Transverse colon (tissue), 4 donors: Measurements from ENCODE around the gene CLSTN2. TPM values are rescaled to one million over a fixed set of nuclear protein-coding genes. Genes with fewer than 3 reads are reported as not detected.

ENCODE experiments used
- DNase-seq: peaks from one replicate; pipeline ENCODE4 v3.0.0-alpha.2; 2019
- H3K27ac ChIP-seq, 4 donors: fragments of 200-600 bp; sonication (generic); 2 replicates each; pipeline ENCODE4 v1.5.1; 2016 to 2018; ENCODE audit warnings: inconsistent platforms in 4 of 4
- H3K27me3 ChIP-seq: fragments of 200-600 bp; sonication (generic); 2 replicates; pipeline ENCODE4 v1.5.1; 2017; ENCODE audit warnings: inconsistent platforms
- H3K36me3 ChIP-seq, 4 donors: fragments of 200-600 bp; sonication (generic); 2 replicates each; pipeline ENCODE4 v1.5.1; 2017 to 2019; ENCODE audit warnings: inconsistent platforms in 4 of 4
- H3K4me1 ChIP-seq, 4 donors: fragments of 200-600 bp; sonication (generic); 2 replicates each; pipeline ENCODE4 v1.5.1; 2017 to 2020; ENCODE audit warnings: inconsistent platforms in 4 of 4
- H3K4me3 ChIP-seq, 4 donors: fragments of 200-600 bp; sonication (generic); 1 replicate in 1 of 4; 2 replicates in 3 of 4; pipeline versions ENCODE4 v1.5.1 to v1.6.1; 2017 to 2019; ENCODE audit warnings: inconsistent platforms in 4 of 4
- H3K9me3 ChIP-seq, 2 donors: fragments of 200-600 bp; sonication (generic); 2 replicates each; pipeline ENCODE4 v1.5.1; 2017 to 2019; ENCODE audit warnings: inconsistent platforms in 2 of 2
- EP300 ChIP-seq: sonication (generic); formaldehyde crosslinking; IDR thresholded peaks from one replicate; pipeline ENCODE4 v1.6.1; 2017; ENCODE audit warnings: antibody characterized with exemption, low read depth
- POLR2A ChIP-seq: fragments of 450-650 bp; IDR thresholded peaks from one replicate; pipeline ENCODE4 v1.6.1; 2016; ENCODE audit warnings: antibody characterized with exemption, mild to moderate bottlenecking, moderate library complexity
- POLR2AphosphoS5 ChIP-seq, 3 donors: sonication (generic); formaldehyde crosslinking; IDR thresholded peaks; one replicate each; pipeline ENCODE4 v1.6.1; 2016; ENCODE audit warnings: antibody characterized with exemption in 3 of 3
- WGBS, 2 donors: methylation state at CpG; one replicate each; pipeline ENCODE4 v1.1.5; 2018; ENCODE audit warnings: low coverage in 1 of 2; 5-methylcytosine and 5-hydroxymethylcytosine counted together
- in situ Hi-C, 4 donors: fragments of 200-750 bp; cut with MboI; loops; one replicate each; pipeline versions ENCODE4 v1.15.0 to v1.15.1; 2017; ENCODE audit warnings: low sequenced_read_pairs in 3 of 4, low pct_ligation_motif_present in 1 of 4, low pct_unique_long_range_greater_than_20kb in 1 of 4
- intact Hi-C: fragments of 100-400 bp; cut with DNase I; formaldehyde crosslinking; loops from one replicate; pipeline ENCODE4 v1.15.1; 2023; ENCODE audit warnings: low total_unique reads
- total RNA-seq, 4 donors: library from RNA; depleted of rRNA; stranded (reverse); fragments of >200 nt; gene quantifications; one replicate each; pipeline ENCODE4 v1.1.0, GENCODE V29; 2016
- TF ChIP-seq, protein P1 (sequence below), 5 experiments: fragments of 200-600 bp in 3 of 5; fragments of 450-650 bp in 2 of 5; sonication (generic) in 3 of 5; IDR thresholded peaks; 1 replicate in 2 of 5; 2 replicates in 3 of 5; pipeline ENCODE4 v1.5.1; 2016 to 2017; ENCODE audit warnings: antibody characterized with exemption in 5 of 5, inconsistent platforms in 3 of 5, mild to moderate bottlenecking in 2 of 5, moderate library complexity in 1 of 5

The CLSTN2 gene
- total RNA-seq, 4 donors from 2014 or later = 0.60 to 9.0 (median 2.2) TPM

DNA sequence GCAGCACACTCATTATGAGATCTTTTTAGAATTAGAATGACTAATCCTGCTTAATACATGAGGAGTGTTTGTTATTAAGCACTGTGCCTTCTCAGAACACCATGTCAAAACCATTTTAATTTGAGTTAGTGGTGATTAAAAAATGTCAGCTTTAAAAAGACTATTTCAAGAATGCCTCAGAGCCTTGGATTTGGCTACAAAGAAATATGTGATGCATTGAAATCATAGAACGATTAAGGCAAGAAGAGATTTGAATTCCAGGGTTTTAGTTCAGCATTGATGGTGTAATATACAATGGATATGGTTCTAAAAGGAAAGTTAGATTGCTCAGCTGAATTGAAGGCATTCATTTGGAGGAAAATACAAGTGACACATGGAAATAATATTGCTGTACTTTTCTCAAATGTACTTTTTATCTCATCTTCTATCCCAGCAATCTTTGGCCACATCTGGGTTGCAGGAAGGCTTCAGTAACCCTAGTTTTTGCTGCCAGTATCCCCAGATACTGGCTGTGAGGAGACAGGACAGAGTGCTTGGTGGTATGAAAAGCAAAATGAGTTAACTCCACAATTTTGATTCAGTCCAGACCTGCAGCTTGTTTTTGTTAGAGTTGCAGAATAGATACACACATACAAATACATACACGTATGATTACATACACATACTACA lies 303.8 kb downstream of the CLSTN2 start:
- intact Hi-C loops (no loop called here), in situ Hi-C loops (no loop called here)
- no peak for TF ChIP-seq POLR2AphosphoS5 (IDR thresholded peaks at IDR 0.05)
- TF ChIP-seq, protein P1, sequence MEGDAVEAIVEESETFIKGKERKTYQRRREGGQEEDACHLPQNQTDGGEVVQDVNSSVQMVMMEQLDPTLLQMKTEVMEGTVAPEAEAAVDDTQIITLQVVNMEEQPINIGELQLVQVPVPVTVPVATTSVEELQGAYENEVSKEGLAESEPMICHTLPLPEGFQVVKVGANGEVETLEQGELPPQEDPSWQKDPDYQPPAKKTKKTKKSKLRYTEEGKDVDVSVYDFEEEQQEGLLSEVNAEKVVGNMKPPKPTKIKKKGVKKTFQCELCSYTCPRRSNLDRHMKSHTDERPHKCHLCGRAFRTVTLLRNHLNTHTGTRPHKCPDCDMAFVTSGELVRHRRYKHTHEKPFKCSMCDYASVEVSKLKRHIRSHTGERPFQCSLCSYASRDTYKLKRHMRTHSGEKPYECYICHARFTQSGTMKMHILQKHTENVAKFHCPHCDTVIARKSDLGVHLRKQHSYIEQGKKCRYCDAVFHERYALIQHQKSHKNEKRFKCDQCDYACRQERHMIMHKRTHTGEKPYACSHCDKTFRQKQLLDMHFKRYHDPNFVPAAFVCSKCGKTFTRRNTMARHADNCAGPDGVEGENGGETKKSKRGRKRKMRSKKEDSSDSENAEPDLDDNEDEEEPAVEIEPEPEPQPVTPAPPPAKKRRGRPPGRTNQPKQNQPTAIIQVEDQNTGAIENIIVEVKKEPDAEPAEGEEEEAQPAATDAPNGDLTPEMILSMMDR (IDR thresholded peaks at IDR 0.05) = no peak
- TF ChIP-seq EP300 = no peak
- no peaks in the 10 kb centered on the region for H3K4me1 ChIP-seq
- no peak overlapping the region for H3K27ac ChIP-seq
- H3K9me3 ChIP-seq = no peaks in the 10 kb centered on the region
- no peak overlapping the region for H3K4me3 ChIP-seq
- H3K36me3 ChIP-seq = no peaks in the 10 kb centered on the region
- DNase-seq = no peak
- 71 to 72% methylated on average over 2 of the region's 2 CpGs for WGBS, 2 donors
- H3K27me3 ChIP-seq = no peaks in the 10 kb centered on the region

DNA sequence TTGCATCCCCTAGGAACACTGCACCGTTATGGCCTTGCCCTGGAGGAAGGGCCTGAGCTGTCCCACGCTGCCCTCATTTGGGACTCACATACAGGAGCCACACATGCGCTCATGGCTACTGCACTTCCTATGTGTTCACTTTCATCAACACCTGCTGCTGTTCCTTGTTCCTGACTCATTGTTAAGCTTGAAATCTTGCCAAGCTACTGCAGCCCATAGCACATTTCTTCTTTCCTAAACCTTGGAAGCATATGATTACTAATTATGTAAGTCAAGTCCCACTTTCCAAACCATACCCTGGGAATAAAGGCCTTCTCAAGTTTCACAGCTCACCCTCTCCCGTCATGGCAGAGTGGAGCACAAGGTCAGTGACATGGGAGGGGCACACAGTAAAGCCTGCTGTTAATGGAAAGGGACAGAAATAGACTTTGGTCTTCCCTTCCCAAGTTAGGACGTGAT lies 307.9 kb downstream of the CLSTN2 start:
- Histone ChIP-seq H3K9me3 (no peaks in the 10 kb centered on the region), H3K36me3 (no peaks in the 10 kb centered on the region), H3K27me3 (no peaks in the 10 kb centered on the region), H3K27ac (no peak overlapping the region), H3K4me3 (no peak overlapping the region), H3K4me1 (no peaks in the 10 kb centered on the region)
- WGBS, 2 donors = 0 to 61% methylated on average over 1 to 5 of the region's 5 CpGs
- in situ Hi-C loops = no loop called here
- intact Hi-C loops = no loop called here
- TF ChIP-seq POLR2AphosphoS5 (IDR thresholded peaks at IDR 0.05) (no peak), POLR2A (no peak), EP300 (no peak)
- TF ChIP-seq, protein P1 (IDR thresholded peaks at IDR 0.05) = no peak
- no peak for DNase-seq

DNA sequence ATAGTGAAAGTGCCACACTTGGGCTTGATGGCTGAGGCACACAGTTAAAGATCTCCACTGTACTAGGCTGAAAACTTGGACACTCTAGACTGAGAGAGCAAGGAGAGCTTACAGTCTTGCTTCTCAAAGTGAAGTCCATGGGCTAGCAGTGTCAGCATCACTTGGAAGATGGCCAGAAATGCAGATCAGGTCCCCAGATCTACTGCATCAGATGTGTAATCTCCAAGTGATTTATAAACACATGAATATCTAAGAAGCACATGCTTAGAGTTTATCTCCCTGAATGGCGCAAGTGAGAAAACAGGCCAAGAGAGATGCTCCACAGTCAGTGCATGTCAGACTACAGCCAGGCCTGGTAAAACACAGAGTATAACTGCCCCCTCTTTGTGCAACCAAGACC lies 308.6 kb downstream of the CLSTN2 start:
- Histone ChIP-seq H3K4me3 (no peak overlapping the region), H3K27me3 (no peaks in the 10 kb centered on the region), H3K36me3 (no peaks in the 10 kb centered on the region), H3K4me1 (no peaks in the 10 kb centered on the region), H3K27ac (no peak overlapping the region), H3K9me3 (no peaks in the 10 kb centered on the region)
- TF ChIP-seq POLR2AphosphoS5 (IDR thresholded peaks at IDR 0.05) = no peak
- TF ChIP-seq POLR2A = no peak
- TF ChIP-seq, protein P1 (IDR thresholded peaks at IDR 0.05) = no peak
- TF ChIP-seq EP300 = no peak
- intact Hi-C loops = no loop called here
- in situ Hi-C loops = no loop called here
- no peak for DNase-seq
- WGBS, 2 donors = 100% methylated on average over 1 of the region's 1 CpG; no CpG with 5 or more reads in 1 of the 2 donors

DNA sequence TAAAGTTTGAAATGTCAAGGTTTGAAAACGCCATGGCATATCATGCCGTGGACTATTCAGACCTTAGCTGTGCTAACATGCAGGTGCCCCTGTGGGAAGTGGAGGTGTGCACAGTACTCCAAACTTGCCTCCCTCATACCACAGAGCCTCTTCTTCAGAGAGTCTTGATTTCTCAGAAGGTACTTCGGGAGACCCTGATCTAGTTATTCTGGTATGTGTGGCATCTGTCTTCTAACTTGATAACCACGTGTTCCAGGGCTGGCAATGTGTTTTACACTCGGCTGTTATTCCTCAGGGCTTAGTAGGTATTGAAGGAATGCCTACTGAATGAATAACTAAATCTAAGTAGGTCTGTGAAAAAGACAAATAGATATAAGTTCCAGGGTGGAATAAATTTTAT lies 309.9 kb downstream of the CLSTN2 start:
- no peak for DNase-seq
- Histone ChIP-seq H3K4me3 (no peak overlapping the region), H3K4me1 (no peaks in the 10 kb centered on the region), H3K27me3 (no peaks in the 10 kb centered on the region), H3K9me3 (no peaks in the 10 kb centered on the region), H3K36me3 (no peaks in the 10 kb centered on the region), H3K27ac (no peak overlapping the region)
- 74 to 83% methylated on average over 3 to 5 of the region's 5 CpGs for WGBS, 2 donors
- in situ Hi-C loops (no loop called here), intact Hi-C loops (no loop called here)
- TF ChIP-seq POLR2A = no peak
- TF ChIP-seq POLR2AphosphoS5 (IDR thresholded peaks at IDR 0.05) = no peak

DNA sequence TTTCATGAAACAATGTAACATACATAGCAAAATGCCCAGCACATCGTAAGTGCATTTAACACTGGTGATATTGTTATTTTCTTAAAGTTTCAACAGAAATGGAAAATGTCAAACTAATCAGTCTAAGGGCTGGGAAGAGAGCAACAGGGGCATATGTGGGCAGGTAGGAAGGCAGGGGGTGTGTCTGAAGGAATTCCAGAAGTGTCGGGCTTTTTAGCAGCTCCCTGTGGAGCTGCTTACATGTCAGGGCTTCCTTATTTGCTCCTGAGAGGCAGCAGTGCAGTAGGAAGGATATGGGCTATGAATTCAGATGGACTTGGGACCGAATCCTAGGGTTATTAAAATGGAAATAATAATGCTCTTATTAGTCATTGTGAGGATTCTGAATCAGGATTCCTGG lies 311.6 kb downstream of the CLSTN2 start:
- H3K27ac ChIP-seq = no peak overlapping the region
- H3K4me1 ChIP-seq = no peaks in the 10 kb centered on the region
- WGBS, 2 donors = 57% methylated on average over 3 of the region's 3 CpGs; no CpG with 5 or more reads in 1 of the 2 donors
- H3K9me3 ChIP-seq = no peaks in the 10 kb centered on the region
- no peak overlapping the region for H3K4me3 ChIP-seq
- no peaks in the 10 kb centered on the region for H3K27me3 ChIP-seq
- in situ Hi-C loops = no loop called here
- no peak for DNase-seq
- intact Hi-C loops = no loop called here
- H3K36me3 ChIP-seq = no peaks in the 10 kb centered on the region
- no peak for TF ChIP-seq POLR2AphosphoS5 (IDR thresholded peaks at IDR 0.05)
- no peak for TF ChIP-seq EP300
